Thoracic aorta (tissue), 2 donors: ENCODE data around the gene STN1. TPM values are rescaled to one million over a fixed set of nuclear protein-coding genes. Genes with fewer than 3 reads are reported as not detected.
"Not testable (repeated sequence)": the region's sequence is repeated elsewhere in the genome, so short reads cannot be mapped to it uniquely, and the experiment has no call there.

Experiments
- ATAC-seq: fragments of 150-250 bp; one replicate; pipeline ENCODE4 v1.8.0; 2017; ENCODE audit warnings: low read depth; ENCODE audit not compliant: insufficient number of reproducible peaks, low FRiP score
- DNase-seq: peaks from one replicate; pipeline ENCODE4 v3.0.0-alpha.2; 2020; ENCODE audit warnings: low spot score
- H3K27ac ChIP-seq, 2 donors: fragments of 200-600 bp; sonication (generic); 1 replicate in 1 of 2; 2 replicates in 1 of 2; pipeline ENCODE4 v1.5.1; 2016; ENCODE audit warnings: mild to moderate bottlenecking in 2 of 2, moderate library complexity in 2 of 2
- H3K27me3 ChIP-seq: fragments of 200-600 bp; sonication (generic); replicated peaks from 2 replicates; pipeline ENCODE4 v1.6.0; 2016; ENCODE audit warnings: mild to moderate bottlenecking; ENCODE audit not compliant: insufficient read depth
- H3K36me3 ChIP-seq: fragments of 200-600 bp; sonication (generic); one replicate; pipeline ENCODE4 v1.5.1; 2016
- H3K4me1 ChIP-seq, 2 donors: fragments of 200-600 bp; sonication (generic); 1 replicate in 1 of 2; 2 replicates in 1 of 2; pipeline versions ENCODE4 v1.5.1 to v1.6.0; 2016; ENCODE audit warnings: low read depth in 2 of 2, mild to moderate bottlenecking in 1 of 2; ENCODE audit not compliant: control insufficient read depth in 1 of 2
- H3K4me3 ChIP-seq: fragments of 200-600 bp; sonication (generic); 2 replicates; pipeline ENCODE4 v1.5.1; 2016; ENCODE audit warnings: mild to moderate bottlenecking
- H3K9me3 ChIP-seq: fragments of 200-600 bp; sonication (generic); 2 replicates; pipeline ENCODE4 v1.5.1; 2016
- total RNA-seq, 2 donors: library from RNA; depleted of rRNA; stranded (reverse); fragments of >200 nt; gene quantifications; one replicate each; pipeline versions ENCODE4 v1.1.0 to v1.2.3, GENCODE V29; 2016
- TF ChIP-seq, protein P1 (sequence below): fragments of 200-600 bp; sonication (generic); IDR thresholded peaks from one replicate; pipeline ENCODE4 v1.5.1; 2019; ENCODE audit warnings: antibody characterized with exemption

The STN1 gene
- total RNA-seq, 2 donors from 2014 or later = 11.6 to 30.6 TPM

DNA sequence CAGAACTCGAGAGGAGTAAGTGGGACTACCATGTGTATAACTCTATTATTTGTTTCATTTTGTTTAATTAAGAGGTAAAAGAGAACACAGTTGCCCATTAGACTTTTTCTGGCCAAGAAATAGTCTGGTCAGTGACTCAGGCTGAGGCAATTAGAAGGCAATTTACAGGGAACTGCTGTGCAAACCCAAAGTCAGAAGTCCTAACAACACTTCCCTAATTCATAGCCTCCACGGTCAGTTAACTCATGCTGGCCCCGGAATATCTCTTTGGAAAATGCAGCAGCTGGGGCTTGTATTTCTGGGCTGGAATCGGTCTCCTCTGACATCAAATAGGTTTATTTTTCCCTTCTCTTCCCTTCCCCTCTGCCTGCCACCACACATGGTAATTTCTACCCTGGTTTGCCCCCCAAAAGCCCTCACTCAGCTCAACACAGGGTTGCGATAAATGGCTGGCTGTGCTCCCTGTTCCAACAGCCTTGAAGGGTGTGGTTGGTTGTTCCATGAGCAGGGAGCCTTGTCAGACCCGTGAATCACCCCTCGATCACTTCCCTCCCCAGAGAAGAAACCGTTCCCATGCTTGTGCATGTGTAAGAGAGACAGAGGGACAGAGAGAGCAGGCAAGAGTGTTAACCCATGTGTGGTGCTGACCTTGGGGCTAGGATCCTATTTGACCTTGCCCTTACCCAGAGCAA is 68.0 kb downstream of the STN1 start:
- H3K4me1 ChIP-seq = peaks cover 19 to 69% of the 10 kb centered on the region in 2 donors

DNA sequence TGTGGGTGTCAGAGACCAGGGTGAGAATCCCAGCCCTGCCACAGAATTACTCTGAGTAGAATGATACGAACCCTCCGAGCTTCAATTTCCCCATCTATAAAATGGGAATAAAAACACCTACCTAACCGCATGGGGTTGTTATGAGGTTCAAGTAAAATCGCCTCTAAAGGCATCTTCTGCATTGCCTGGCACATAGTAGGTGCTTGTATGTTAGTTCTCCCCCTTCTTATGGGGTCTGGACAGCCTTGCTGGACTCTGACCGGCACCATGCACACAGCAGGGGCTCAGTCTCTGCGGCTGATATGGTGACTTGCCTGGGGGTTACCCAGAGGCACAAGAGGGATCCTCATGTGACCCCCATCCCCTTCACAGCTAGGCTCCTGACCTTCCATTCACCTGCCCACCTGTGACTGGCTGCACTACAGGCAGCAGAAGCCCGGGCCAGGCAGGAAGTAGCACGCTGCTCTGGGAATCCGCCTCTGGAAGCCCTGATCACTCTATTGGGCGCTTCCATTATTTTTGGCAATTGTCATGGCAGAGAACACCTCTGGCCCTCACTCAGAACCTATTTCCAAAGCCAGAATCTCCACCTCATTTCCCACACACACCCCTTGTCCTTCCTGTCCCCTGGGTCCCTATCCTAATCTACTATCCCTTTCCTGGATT is 68.6 kb downstream of the STN1 start:
- H3K27ac ChIP-seq = peak overlapping the region; percentile 59 to 65
- H3K4me1 ChIP-seq = peaks cover 22 to 68% of the 10 kb centered on the region in 2 donors
- no peaks in the 10 kb centered on the region for H3K9me3 ChIP-seq
- H3K27me3 ChIP-seq = no peaks in the 10 kb centered on the region
- TF ChIP-seq, protein P1, sequence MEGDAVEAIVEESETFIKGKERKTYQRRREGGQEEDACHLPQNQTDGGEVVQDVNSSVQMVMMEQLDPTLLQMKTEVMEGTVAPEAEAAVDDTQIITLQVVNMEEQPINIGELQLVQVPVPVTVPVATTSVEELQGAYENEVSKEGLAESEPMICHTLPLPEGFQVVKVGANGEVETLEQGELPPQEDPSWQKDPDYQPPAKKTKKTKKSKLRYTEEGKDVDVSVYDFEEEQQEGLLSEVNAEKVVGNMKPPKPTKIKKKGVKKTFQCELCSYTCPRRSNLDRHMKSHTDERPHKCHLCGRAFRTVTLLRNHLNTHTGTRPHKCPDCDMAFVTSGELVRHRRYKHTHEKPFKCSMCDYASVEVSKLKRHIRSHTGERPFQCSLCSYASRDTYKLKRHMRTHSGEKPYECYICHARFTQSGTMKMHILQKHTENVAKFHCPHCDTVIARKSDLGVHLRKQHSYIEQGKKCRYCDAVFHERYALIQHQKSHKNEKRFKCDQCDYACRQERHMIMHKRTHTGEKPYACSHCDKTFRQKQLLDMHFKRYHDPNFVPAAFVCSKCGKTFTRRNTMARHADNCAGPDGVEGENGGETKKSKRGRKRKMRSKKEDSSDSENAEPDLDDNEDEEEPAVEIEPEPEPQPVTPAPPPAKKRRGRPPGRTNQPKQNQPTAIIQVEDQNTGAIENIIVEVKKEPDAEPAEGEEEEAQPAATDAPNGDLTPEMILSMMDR = no peak
- no peaks in the 10 kb centered on the region for H3K36me3 ChIP-seq
- DNase-seq (no peak), ATAC-seq (no peak)
- H3K4me3 ChIP-seq = peak overlapping the region; percentile 40

More for the DNA sequence above, 68.0 kb downstream of the STN1 start:
- ATAC-seq = peak; percentile 54
- no peaks in the 10 kb centered on the region for H3K36me3 ChIP-seq
- H3K27ac ChIP-seq = peak overlapping the region; percentile 30 to 65
- no peaks in the 10 kb centered on the region for H3K9me3 ChIP-seq
- H3K4me3 ChIP-seq = peak overlapping the region; percentile 40
- TF ChIP-seq, protein P1 = no peak
- DNase-seq = peak; percentile 50
- no peaks in the 10 kb centered on the region for H3K27me3 ChIP-seq

DNA sequence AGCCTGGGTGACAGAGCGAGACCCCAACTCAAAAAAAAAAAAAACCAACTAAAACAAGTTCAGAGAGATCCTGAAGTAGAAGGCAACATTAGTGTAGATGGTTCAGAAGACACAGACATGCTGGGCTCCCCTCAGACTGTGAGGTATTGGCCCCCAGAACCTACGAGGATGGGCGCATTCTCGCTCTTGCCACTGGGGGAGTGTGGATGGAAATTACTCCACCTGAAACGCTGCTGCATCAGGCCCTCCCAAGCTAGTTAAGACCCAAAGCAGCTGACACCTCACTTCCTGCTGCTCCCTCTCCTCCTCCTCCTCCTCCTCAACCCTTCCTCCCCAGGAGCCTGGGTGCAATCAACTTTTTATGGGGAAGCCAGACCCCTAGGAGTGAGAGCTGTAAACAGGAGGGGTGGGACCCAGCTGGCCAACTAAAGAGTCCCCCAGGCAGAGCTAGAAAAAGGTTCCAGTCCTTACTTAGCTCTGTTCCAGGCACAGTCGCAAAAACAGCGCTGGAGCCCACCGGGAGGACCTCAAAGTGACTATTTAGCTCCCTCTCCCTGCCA is 70.0 kb downstream of the STN1 start:
- Histone ChIP-seq H3K27ac (no peak overlapping the region), H3K4me3 (no peak overlapping the region), H3K9me3 (no peaks in the 10 kb centered on the region), H3K36me3 (no peaks in the 10 kb centered on the region), H3K4me1 (peaks cover 34 to 68% of the 10 kb centered on the region in 2 donors), H3K27me3 (no peaks in the 10 kb centered on the region)
- no peak for DNase-seq
- ATAC-seq = no peak
- TF ChIP-seq, protein P1 = peak; percentile 20

DNA sequence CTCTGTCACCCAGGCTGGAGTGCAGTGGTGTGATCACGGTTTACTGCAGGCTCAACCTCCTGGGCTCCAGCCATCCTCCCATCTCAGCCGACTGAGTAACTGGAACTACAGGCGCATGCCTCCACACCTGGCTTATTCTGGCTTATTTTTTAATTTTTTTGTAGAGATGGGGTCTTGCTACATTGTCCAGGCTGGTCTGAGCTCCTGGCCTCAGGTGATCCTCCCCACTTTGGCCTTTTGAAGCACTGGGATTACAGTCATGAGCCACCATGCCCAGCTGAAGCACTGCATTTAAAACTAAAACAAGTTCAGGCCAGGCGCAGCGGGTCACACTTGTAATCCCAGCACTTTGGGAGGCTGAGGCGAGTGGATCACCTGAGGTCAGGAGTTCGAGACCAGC is 70.6 kb downstream of the STN1 start:
- Histone ChIP-seq H3K27me3 (no peaks in the 10 kb centered on the region), H3K4me1 (peaks cover 29 to 65% of the 10 kb centered on the region in 2 donors), H3K36me3 (no peaks in the 10 kb centered on the region), H3K9me3 (no peaks in the 10 kb centered on the region), H3K4me3 (no peak overlapping the region), H3K27ac (no peak overlapping the region)
- ATAC-seq = no peak
- TF ChIP-seq, protein P1 = no peak
- DNase-seq = no peak

DNA sequence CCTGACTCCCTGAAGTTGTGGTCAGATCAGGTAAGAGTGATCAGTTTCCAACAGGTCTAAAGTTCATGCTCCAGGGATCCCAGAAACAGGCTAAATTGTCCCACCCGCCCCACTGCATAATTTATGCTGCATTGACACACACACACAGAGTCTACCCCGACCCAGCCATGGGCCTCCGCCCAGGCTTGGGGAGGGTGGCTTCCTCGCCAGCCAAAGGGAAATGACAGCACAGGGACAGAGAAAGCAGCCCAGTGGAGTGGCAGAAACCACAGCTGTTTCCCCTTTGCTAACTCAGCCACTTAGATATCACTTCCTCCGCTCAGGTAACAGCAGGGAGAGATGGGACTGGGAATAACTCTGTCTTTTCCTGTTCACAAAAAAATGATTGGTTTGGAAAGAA is 72.0 kb downstream of the STN1 start:
- TF ChIP-seq, protein P1 = no peak
- Histone ChIP-seq H3K27ac (no peak overlapping the region), H3K36me3 (no peaks in the 10 kb centered on the region), H3K4me3 (no peak overlapping the region), H3K9me3 (no peaks in the 10 kb centered on the region), H3K4me1 (peaks cover 26 to 54% of the 10 kb centered on the region in 2 donors), H3K27me3 (no peaks in the 10 kb centered on the region)
- ATAC-seq = no peak
- no peak for DNase-seq

DNA sequence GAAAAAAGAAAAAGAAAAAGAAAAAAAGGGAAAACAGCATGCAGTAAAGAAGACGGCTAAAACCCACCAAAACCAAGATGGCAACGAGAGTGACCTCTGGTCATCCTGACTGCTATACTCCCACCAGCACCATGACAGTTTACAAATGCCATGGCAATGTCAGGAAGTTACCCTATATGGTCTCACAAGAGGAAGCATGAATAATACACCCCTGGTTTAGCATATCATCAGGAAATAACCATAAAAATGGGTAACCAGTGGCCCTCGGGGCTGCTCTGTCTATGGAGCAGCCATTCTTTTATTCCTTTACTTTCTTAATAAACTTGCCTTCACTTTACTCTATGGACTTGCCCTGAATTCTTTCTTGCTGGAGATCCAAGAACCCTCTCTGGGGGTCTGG is 72.6 kb downstream of the STN1 start:
- not testable (repeated sequence) for H3K36me3 ChIP-seq, H3K27me3 ChIP-seq, H3K27ac ChIP-seq, DNase-seq, ATAC-seq, H3K4me3 ChIP-seq, H3K9me3 ChIP-seq
- peaks cover 23 to 54% of the 10 kb centered on the region in 2 donors for H3K4me1 ChIP-seq
